ENCODE data around the gene GLRX5. TPM values are rescaled to one million over a fixed set of nuclear protein-coding genes. Genes with fewer than 3 reads are reported as not detected.

The GLRX5 gene
- total RNA-seq, 1 experiment from 2014 or later: 67.8 TPM

GRCh38 chr14:95521001-95521400 is 13.8 kb upstream of the GLRX5 start:
- Mint-ChIP-seq H3K4me3 (ENCODE audit: unreplicated experiment) (no peak overlapping the region), H3K4me1 (ENCODE audit: low read depth, unreplicated experiment) (peaks cover 33% of the 10 kb centered on the region), H3K27ac (ENCODE audit: unreplicated experiment) (no peak overlapping the region), H3K27me3 (ENCODE audit: insufficient read depth, unreplicated experiment) (no peaks in the 10 kb centered on the region), H3K36me3 (ENCODE audit: insufficient read depth, unreplicated experiment) (peaks cover 5% of the 10 kb centered on the region), H3K9me3 (ENCODE audit: unreplicated experiment) (no peaks in the 10 kb centered on the region)
- TF ChIP-seq CTCF (IDR thresholded peaks at IDR 0.05; ENCODE audit: insufficient read depth in 1 of 2, low read depth in 1 of 2, low read length in 1 of 2, severe bottlenecking in 1 of 2, unreplicated experiment in 1 of 2): no peak
- H3K27me3 ChIP-seq (replicated peaks; ENCODE audit: control insufficient read depth, insufficient read depth, low read length): no peaks in the 10 kb centered on the region
- no peaks in the 10 kb centered on the region for H3K36me3 ChIP-seq (ENCODE audit: control insufficient read depth, insufficient read depth, low read length)
- no TSS peak for BruUV-seq (replicated peaks)
- intact Hi-C loops (cut with micrococcal nuclease; ENCODE audit: unreplicated experiment): no loop called here
- no peak overlapping the region for H3K4me3 ChIP-seq (ENCODE audit: low read depth, low read length)
- no peaks in the 10 kb centered on the region for H3K9me3 ChIP-seq
- DNase-seq: no peak
- ChIA-PET CTCF (no interaction called here), POLR2A (no interaction called here)
- peaks cover 42% of the 10 kb centered on the region for H3K4me1 ChIP-seq

- POLR2A ChIA-PET: no interaction called here
- peaks cover 41% of the 10 kb centered on the region for H3K4me1 Mint-ChIP-seq (ENCODE audit: low read depth, unreplicated experiment)
These were observed 12.7 kb upstream of the GLRX5 start for GRCh38 chr14:95522116-95522515.

GRCh38 chr14:95522556-95522955 is 12.3 kb upstream of the GLRX5 start:
- H3K27me3 ChIP-seq (replicated peaks; ENCODE audit: control insufficient read depth, insufficient read depth, low read length): no peaks in the 10 kb centered on the region
- peaks cover 16% of the 10 kb centered on the region for H3K36me3 Mint-ChIP-seq (ENCODE audit: insufficient read depth, unreplicated experiment)
- DNase-seq: no peak
- POLR2A ChIA-PET: no interaction called here
- no peak overlapping the region for H3K4me3 ChIP-seq (ENCODE audit: low read depth, low read length)
- no peaks in the 10 kb centered on the region for H3K9me3 ChIP-seq
- no peak overlapping the region for H3K27ac Mint-ChIP-seq (ENCODE audit: unreplicated experiment)
- no peaks in the 10 kb centered on the region for H3K27me3 Mint-ChIP-seq (ENCODE audit: insufficient read depth, unreplicated experiment)
- no peak for TF ChIP-seq CTCF (IDR thresholded peaks at IDR 0.05; ENCODE audit: insufficient read depth in 1 of 2, low read depth in 1 of 2, low read length in 1 of 2, severe bottlenecking in 1 of 2, unreplicated experiment in 1 of 2)
- H3K4me3 Mint-ChIP-seq (ENCODE audit: unreplicated experiment): no peak overlapping the region
- CTCF ChIA-PET: interaction anchor here (0.7 to 1.1 kb wide), 2 partner anchors 13 to 80 kb away, joined by 3 read pairs; no protein-coding TSS in a partner anchor
- H3K9me3 Mint-ChIP-seq (ENCODE audit: unreplicated experiment): no peaks in the 10 kb centered on the region
- intact Hi-C loops (cut with micrococcal nuclease; ENCODE audit: unreplicated experiment): no loop called here
- H3K36me3 ChIP-seq (ENCODE audit: control insufficient read depth, insufficient read depth, low read length): no peaks in the 10 kb centered on the region
- no TSS peak for BruUV-seq (replicated peaks)
- H3K4me1 Mint-ChIP-seq (ENCODE audit: low read depth, unreplicated experiment): peaks cover 41% of the 10 kb centered on the region
- peaks cover 48% of the 10 kb centered on the region for H3K4me1 ChIP-seq

More at GRCh38 chr14:95522116-95522515, 12.7 kb upstream of the GLRX5 start:
- Histone ChIP-seq H3K36me3 (ENCODE audit: control insufficient read depth, insufficient read depth, low read length) (no peaks in the 10 kb centered on the region), H3K4me1 (peaks cover 48% of the 10 kb centered on the region), H3K4me3 (ENCODE audit: low read depth, low read length) (no peak overlapping the region), H3K9me3 (no peaks in the 10 kb centered on the region), H3K27me3 (replicated peaks; ENCODE audit: control insufficient read depth, insufficient read depth, low read length) (no peaks in the 10 kb centered on the region)
- Mint-ChIP-seq H3K36me3 (ENCODE audit: insufficient read depth, unreplicated experiment) (peaks cover 12% of the 10 kb centered on the region), H3K9me3 (ENCODE audit: unreplicated experiment) (no peaks in the 10 kb centered on the region), H3K27me3 (ENCODE audit: insufficient read depth, unreplicated experiment) (no peaks in the 10 kb centered on the region), H3K27ac (ENCODE audit: unreplicated experiment) (no peak overlapping the region), H3K4me3 (ENCODE audit: unreplicated experiment) (no peak overlapping the region)
- no TSS peak for BruUV-seq (replicated peaks)
- intact Hi-C loops (cut with micrococcal nuclease; ENCODE audit: unreplicated experiment): no loop called here
- DNase-seq: no peak
- CTCF ChIA-PET: interaction anchor here (0.7 to 1.1 kb wide), 2 partner anchors 13 to 80 kb away, joined by 3 read pairs; no protein-coding TSS in a partner anchor
- no peak for TF ChIP-seq CTCF (IDR thresholded peaks at IDR 0.05; ENCODE audit: insufficient read depth in 1 of 2, low read depth in 1 of 2, low read length in 1 of 2, severe bottlenecking in 1 of 2, unreplicated experiment in 1 of 2)
